A673 (cell line): ENCODE results near the gene LHX6.

Source experiments
- EZH2 ChIP-seq: fragments of 200-600 bp; sonication (generic); IDR thresholded peaks from 2 replicates; pipeline ENCODE4 v1.6.1; 2017; ENCODE audit warnings: borderline replicate concordance, low read depth, mild to moderate bottlenecking, mixed read lengths, antibody characterized with exemption, low read length; ENCODE audit not compliant: poor library complexity, severe bottlenecking
- TF ChIP-seq, protein P1 (sequence below): fragments of 300-800, 200-600 bp; sonication (generic); conservative IDR thresholded peaks from 2 replicates; pipeline ENCODE4 v1.5.1; 2017; ENCODE audit warnings: low read depth, mild to moderate bottlenecking, antibody characterized with exemption, low read length, moderate library complexity, mixed read lengths

DNA sequence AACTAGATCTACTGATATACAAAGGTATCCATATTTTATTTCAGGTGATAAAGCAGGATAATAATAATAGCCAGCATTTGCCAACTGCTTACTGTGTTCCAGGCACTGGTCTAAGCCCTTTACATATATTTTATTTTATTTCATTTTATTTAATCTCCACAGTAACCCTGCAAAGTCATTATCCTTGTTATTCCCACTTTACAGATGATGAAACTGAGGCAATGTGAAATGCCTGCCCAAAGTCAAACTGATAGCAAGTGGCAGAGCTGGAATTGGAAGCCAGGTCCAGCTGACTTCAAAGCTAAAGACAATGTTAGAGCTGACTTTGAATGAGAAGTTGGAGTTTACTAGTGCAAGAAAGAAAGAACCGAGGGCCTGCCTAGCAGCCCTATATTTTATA, 44.2 kb downstream of the LHX6 start:
- TF ChIP-seq, protein P1, sequence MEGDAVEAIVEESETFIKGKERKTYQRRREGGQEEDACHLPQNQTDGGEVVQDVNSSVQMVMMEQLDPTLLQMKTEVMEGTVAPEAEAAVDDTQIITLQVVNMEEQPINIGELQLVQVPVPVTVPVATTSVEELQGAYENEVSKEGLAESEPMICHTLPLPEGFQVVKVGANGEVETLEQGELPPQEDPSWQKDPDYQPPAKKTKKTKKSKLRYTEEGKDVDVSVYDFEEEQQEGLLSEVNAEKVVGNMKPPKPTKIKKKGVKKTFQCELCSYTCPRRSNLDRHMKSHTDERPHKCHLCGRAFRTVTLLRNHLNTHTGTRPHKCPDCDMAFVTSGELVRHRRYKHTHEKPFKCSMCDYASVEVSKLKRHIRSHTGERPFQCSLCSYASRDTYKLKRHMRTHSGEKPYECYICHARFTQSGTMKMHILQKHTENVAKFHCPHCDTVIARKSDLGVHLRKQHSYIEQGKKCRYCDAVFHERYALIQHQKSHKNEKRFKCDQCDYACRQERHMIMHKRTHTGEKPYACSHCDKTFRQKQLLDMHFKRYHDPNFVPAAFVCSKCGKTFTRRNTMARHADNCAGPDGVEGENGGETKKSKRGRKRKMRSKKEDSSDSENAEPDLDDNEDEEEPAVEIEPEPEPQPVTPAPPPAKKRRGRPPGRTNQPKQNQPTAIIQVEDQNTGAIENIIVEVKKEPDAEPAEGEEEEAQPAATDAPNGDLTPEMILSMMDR = no peak
- no peak for TF ChIP-seq EZH2
